HepG2 (cell line): Measurements from ENCODE around the gene SERAC1. TPM values are rescaled to one million over a fixed set of nuclear protein-coding genes. Genes with fewer than 3 reads are reported as not detected.
"Not testable (repeated sequence)": the region's sequence is repeated elsewhere in the genome, so short reads cannot be mapped to it uniquely, and the experiment has no call there.

Source experiments
- ARNT2 ChIP-seq: sonication (generic); formaldehyde crosslinking; IDR thresholded peaks from 2 replicates; pipeline ENCODE4 v1.8.0; 2022; ENCODE audit warnings: mild to moderate bottlenecking, low read depth, missing genetic modification reagents, moderate library complexity
- EEA1 ChIP-seq: sonication (generic); formaldehyde crosslinking; IDR thresholded peaks from 2 replicates; pipeline ENCODE4 v1.5.1; 2020; ENCODE audit warnings: mild to moderate bottlenecking, missing genetic modification reagents, borderline replicate concordance
- EP300 ChIP-seq, 3 experiments: sonication (generic) in 1 of 3; formaldehyde crosslinking in 1 of 3; IDR thresholded peaks; 2 replicates each; pipeline versions ENCODE4 v1.5.1 to v1.6.1; 2011 to 2020; ENCODE audit warnings: low read depth in 2 of 3, low read length in 2 of 3, borderline replicate concordance in 1 of 3, improper control_type of control experiment in 1 of 3, mild to moderate bottlenecking in 1 of 3, missing genetic modification reagents in 1 of 3, moderate library complexity in 1 of 3
- FOXA1 ChIP-seq, 2 experiments: fragments of 450-650 bp in 1 of 2; sonication (generic) in 1 of 2; formaldehyde crosslinking in 1 of 2; IDR thresholded peaks; 2 replicates each; pipeline versions ENCODE4 v1.4.0 to v1.6.1; 2016 to 2020; ENCODE audit warnings: missing genetic modification reagents in 1 of 2
- FOXK1 ChIP-seq: sonication (generic); formaldehyde crosslinking; IDR thresholded peaks from 2 replicates; pipeline ENCODE4 v1.4.0; 2020; ENCODE audit warnings: low read depth, missing genetic modification reagents, borderline replicate concordance
- FOXP1 ChIP-seq, 2 experiments: fragments of 450-650 bp in 1 of 2; IDR thresholded peaks; 2 replicates each; pipeline ENCODE4 v1.6.1; 2017 to 2018; ENCODE audit warnings: antibody characterized with exemption in 1 of 2
- HOMEZ ChIP-seq: IDR thresholded peaks from 2 replicates; pipeline ENCODE4 v1.6.1; 2016; ENCODE audit warnings: low read depth
- IKZF5 ChIP-seq: IDR thresholded peaks from 2 replicates; pipeline ENCODE4 v1.6.1; 2018; ENCODE audit warnings: missing genetic modification reagents, mild to moderate bottlenecking, missing compliant biosample characterization
- KDM1A ChIP-seq: IDR thresholded peaks from 2 replicates; pipeline ENCODE4 v1.6.1; 2016; ENCODE audit warnings: missing compliant biosample characterization
- KLF16 ChIP-seq, 2 experiments: sonication (generic) in 1 of 2; formaldehyde crosslinking in 1 of 2; IDR thresholded peaks; 2 replicates each; pipeline versions ENCODE4 v1.6.1 to v1.8.0; 2016 to 2023; ENCODE audit warnings: missing genetic modification reagents in 2 of 2, missing compliant biosample characterization in 1 of 2
- MIXL1 ChIP-seq: IDR thresholded peaks from 2 replicates; pipeline ENCODE4 v1.6.1; 2016
- NCOA1 ChIP-seq: sonication (generic); formaldehyde crosslinking; IDR thresholded peaks from 2 replicates; pipeline ENCODE4 v1.9.0; 2021; ENCODE audit warnings: missing genetic modification reagents
- NCOA2 ChIP-seq: sonication (generic); formaldehyde crosslinking; IDR thresholded peaks from 2 replicates; pipeline ENCODE4 v1.8.0; 2022; ENCODE audit warnings: inconsistent platforms
- PPARG ChIP-seq: conservative IDR thresholded peaks from 2 replicates; pipeline ENCODE4 v1.6.1; 2016; ENCODE audit warnings: missing biosample characterization, missing genetic modification reagents
- SOX13 ChIP-seq, 3 experiments: fragments of 450-650 bp in 1 of 3; sonication (generic) in 1 of 3; formaldehyde crosslinking in 1 of 3; IDR thresholded peaks in 2 of 3; conservative IDR thresholded peaks in 1 of 3; 2 replicates each; pipeline versions ENCODE4 v1.5.0 to v1.6.1; 2016 to 2020; ENCODE audit warnings: antibody characterized with exemption in 1 of 3, mild to moderate bottlenecking in 1 of 3, missing compliant biosample characterization in 1 of 3, missing genetic modification reagents in 1 of 3, moderate library complexity in 1 of 3
- TARDBP ChIP-seq: sonication (generic); formaldehyde crosslinking; IDR thresholded peaks from 2 replicates; pipeline ENCODE4 v1.8.0; 2022; ENCODE audit warnings: mild to moderate bottlenecking, missing genetic modification reagents
- ZBTB1 ChIP-seq: sonication (generic); formaldehyde crosslinking; IDR thresholded peaks from 2 replicates; pipeline ENCODE4 v1.4.0; 2020; ENCODE audit warnings: missing genetic modification reagents, borderline replicate concordance
- ZBTB7A ChIP-seq: sonication (generic); formaldehyde crosslinking; IDR thresholded peaks from 2 replicates; pipeline ENCODE4 v1.8.0; 2022; ENCODE audit warnings: mild to moderate bottlenecking, missing genetic modification reagents
- ZFP90 ChIP-seq: sonication (generic); formaldehyde crosslinking; IDR thresholded peaks from 2 replicates; pipeline ENCODE4 v1.8.0; 2022; ENCODE audit warnings: missing genetic modification reagents, mild to moderate bottlenecking, inconsistent platforms, borderline replicate concordance
- ZNF501 ChIP-seq: sonication (generic); formaldehyde crosslinking; IDR thresholded peaks from 2 replicates; pipeline ENCODE4 v1.5.1; 2020; ENCODE audit warnings: mild to moderate bottlenecking, moderate library complexity, missing genetic modification reagents
- ZNF563 ChIP-seq: sonication (generic); formaldehyde crosslinking; IDR thresholded peaks from 2 replicates; pipeline ENCODE4 v1.8.0; 2022; ENCODE audit warnings: mild to moderate bottlenecking, moderate library complexity, missing genetic modification reagents
- ZNF670 ChIP-seq: sonication (generic); formaldehyde crosslinking; IDR thresholded peaks from 2 replicates; pipeline ENCODE4 v1.8.0; 2022; ENCODE audit warnings: mild to moderate bottlenecking, missing genetic modification reagents, borderline replicate concordance
- ZSCAN9 ChIP-seq: IDR thresholded peaks from 2 replicates; pipeline ENCODE4 v1.6.1; 2016; ENCODE audit warnings: borderline replicate concordance
- polyA plus RNA-seq, 8 experiments: library from polyadenylated mRNA; depleted of rRNA in 3 of 8; stranded (reverse) in 7 of 8; unstranded in 1 of 8; fragments of >200 nt; fragmentation: Illumina TruSeq in 4 of 8; extraction: Trizol in 4 of 8; gene quantifications; 2 replicates each; pipeline versions ENCODE4 v1.2.1 to v1.2.3, GENCODE V29; 2011 to 2016; ENCODE audit warnings: low read depth in 4 of 8, missing spikeins in 1 of 8, mixed read lengths in 1 of 8; ENCODE audit not compliant: insufficient read depth in 1 of 8
- total RNA-seq, 5 experiments: library from RNA; depleted of rRNA; stranded (reverse); fragments of >200 nt; fragmentation: Illumina TruSeq; extraction: Trizol; gene quantifications; 2 replicates each; pipeline ENCODE4 v1.2.3, GENCODE V29; 2016; ENCODE audit warnings: low read depth in 1 of 5

Gene SERAC1
- total and polyA plus RNA-seq, 2 of the 13 experiments (the other 11 are each of a cell fraction or from before 2014, with no cell fraction given) = 4.5 to 8.1 TPM

GRCh38 chr6:158183174-158183972 is 15.3 kb upstream of the SERAC1 start (continued):
- not testable (repeated sequence) for TF ChIP-seq SOX13, FOXP1 (IDR thresholded peaks at IDR 0.05)
- TF ChIP-seq SOX13 (CRISPR knock-in tag; conservative IDR thresholded peaks at IDR 0.05 in 1 of 2, IDR thresholded peaks at IDR 0.05 in 1 of 2) (peak in 1 of 2 experiments; percentile 77; a peak in 2 of 4 replicates), ARNT2 (CRISPR knock-in tag) (peak; percentile 35; the same call in 1 of the 2 replicates), FOXA1 (IDR thresholded peaks at IDR 0.05) (peak; percentile 50; the same call in 1 of the 2 replicates), FOXA1 (CRISPR knock-in tag; IDR thresholded peaks at IDR 0.05) (peak; percentile 99), MIXL1 (CRISPR knock-in tag) (peak; percentile 84), ZNF670 (CRISPR knock-in tag) (peak; percentile 71; the same call in 1 of the 2 replicates), PPARG (CRISPR knock-in tag) (0 out of 2 replicates have a peak, but pooled peaks have one; percentile 35), ZNF501 (CRISPR knock-in tag) (peak; percentile 93), NCOA2 (CRISPR knock-in tag) (peak; percentile 63), KLF16 (CRISPR knock-in tag; IDR thresholded peaks at IDR 0.05) (peak in 1 of 2 experiments; percentile 33; a peak in 1 of 4 replicates), ZFP90 (CRISPR knock-in tag) (peak; percentile 96; the same call in 1 of the 2 replicates), FOXK1 (CRISPR knock-in tag) (peak; percentile 92), EP300 (IDR thresholded peaks at IDR 0.05; ENCODE audit: low read depth in 2 of 2, low read length in 2 of 2) (peak; percentile 41 to 70; a peak in 2 of 4 replicates), EP300 (CRISPR knock-in tag; IDR thresholded peaks at IDR 0.05; ENCODE audit: borderline replicate concordance) (peak; percentile 75), EEA1 (CRISPR knock-in tag) (peak; percentile 30; the same call in 1 of the 2 replicates), FOXP1 (CRISPR knock-in tag; IDR thresholded peaks at IDR 0.05) (peak; percentile 74), ZNF563 (0 out of 2 replicates have a peak, but pooled peaks have one; percentile 63), KDM1A (peak; percentile 25; the same call in 1 of the 2 replicates), HOMEZ (CRISPR knock-in tag) (peak; percentile 78), IKZF5 (peak; percentile 75), ZBTB1 (CRISPR knock-in tag) (0 out of 2 replicates have a peak, but pooled peaks have one; percentile 24), ZSCAN9 (peak; percentile 74; the same call in 1 of the 2 replicates), TARDBP (CRISPR knock-in tag) (peak; percentile 95), NCOA1 (CRISPR knock-in tag) (peak; percentile 49; the same call in 1 of the 2 replicates), ZBTB7A (CRISPR knock-in tag) (peak; percentile 64; the same call in 1 of the 2 replicates)
